Stimulated activated CD4-positive, alpha-beta T cell treated with anti-CD3 and anti-CD28 coated beads, Interleukin-1b, Interleukin-23, amount 100 ng/mL, for 24 hours (primary cell): ENCODE measurements around the gene TBC1D19.
A peak's percentile ranks its signal among the peaks of the same experiment; 100 is the strongest.

Experiments used
- DNase-seq, 4 experiments: peaks; one replicate each; pipeline ENCODE4 v3.0.0-alpha.2; 2020; ENCODE audit warnings: low read depth in 4 of 4, low spot score in 1 of 4

The TBC1D19 gene

DNA sequence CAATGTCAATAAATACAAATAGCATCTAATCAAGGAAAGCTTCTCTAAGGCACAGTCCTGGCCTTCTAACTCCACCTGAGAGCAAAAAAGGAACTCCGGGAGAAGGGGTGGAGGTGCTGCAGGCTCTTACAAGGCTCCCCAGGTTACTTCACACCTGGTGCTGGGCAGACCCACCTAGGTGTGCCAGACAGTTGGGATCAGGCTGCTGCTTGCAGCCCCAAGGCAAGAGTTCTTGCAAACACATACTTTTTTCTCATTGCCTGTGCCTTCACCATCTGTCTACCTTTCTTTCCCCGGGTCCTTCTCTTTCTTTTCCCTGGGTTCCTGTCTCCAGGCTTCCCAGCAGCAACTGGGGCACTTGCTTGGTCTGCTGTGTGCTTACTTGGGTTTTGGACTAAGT, 195.3 kb downstream of the TBC1D19 start:
- DNase-seq: no peak

DNA sequence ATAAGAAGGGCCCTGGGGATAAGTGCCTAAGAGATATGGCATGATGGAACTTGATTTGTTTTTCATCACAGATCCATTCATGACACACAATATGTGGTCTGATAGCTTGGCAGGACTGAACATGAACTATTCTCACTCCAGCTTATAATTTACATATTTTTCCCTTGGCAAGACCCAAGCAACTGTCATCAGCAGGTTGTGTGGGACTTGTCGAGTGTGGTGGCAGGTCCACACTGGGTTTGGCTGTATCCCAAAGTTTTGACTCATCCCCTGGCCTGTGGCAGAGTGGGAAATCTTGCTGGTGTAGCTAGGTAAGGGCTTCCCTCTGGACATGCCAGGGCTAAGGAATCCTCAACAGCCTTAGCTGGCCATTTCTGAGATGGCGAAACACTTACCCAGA, 195.8 kb downstream of the TBC1D19 start:
- no peak for DNase-seq

DNA sequence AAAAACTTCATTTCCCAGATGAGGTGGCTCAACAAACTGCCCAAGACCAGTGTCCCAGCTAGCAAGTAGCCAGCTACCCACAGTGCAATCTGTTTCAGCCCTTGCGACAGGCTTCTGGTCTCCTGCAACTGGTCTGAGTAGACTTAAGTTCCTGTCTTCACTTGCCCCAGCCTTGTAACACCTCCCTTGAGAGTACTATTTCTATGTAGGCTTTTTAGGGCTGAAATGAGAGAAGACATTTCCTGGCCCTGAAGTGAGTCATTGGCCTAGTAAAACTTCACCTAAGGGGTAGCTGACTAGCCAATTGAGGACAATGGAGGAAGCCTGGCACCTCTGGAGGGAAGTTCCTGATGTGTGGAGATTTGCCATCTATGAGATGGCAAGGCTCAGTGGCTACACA, 196.7 kb downstream of the TBC1D19 start:
- no peak for DNase-seq

DNA sequence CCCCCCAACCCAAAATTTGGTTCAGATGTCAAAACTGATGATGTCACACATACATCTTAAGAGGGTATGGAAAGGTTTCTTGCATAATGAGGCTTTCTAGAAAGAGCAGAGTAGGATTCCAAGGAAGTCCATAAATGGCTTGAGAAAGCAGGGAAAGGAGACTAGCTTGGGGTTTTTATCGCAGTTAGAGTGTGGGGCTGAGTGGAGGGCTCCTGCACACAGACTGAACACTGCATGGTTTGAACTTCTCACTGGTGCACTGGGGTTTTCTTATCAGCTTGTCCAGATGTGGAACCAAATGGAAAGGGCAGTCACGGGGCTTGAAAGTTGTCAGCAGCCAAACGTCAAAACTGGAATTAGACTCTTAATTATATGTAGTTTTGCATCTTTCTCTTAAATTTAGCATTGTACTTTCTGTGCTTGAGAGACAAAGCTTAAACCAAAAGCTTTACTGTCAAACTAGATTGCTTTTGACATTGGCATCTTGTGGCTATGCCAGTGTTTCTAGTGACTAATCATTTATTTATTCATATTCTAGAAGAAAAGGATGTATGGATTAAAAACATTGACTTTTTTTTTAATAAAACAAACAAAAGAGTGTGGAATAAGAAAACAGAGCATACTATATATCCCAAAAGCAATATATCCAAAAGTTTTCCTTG, 198.4 kb downstream of the TBC1D19 start:
- DNase-seq: no peak

DNA sequence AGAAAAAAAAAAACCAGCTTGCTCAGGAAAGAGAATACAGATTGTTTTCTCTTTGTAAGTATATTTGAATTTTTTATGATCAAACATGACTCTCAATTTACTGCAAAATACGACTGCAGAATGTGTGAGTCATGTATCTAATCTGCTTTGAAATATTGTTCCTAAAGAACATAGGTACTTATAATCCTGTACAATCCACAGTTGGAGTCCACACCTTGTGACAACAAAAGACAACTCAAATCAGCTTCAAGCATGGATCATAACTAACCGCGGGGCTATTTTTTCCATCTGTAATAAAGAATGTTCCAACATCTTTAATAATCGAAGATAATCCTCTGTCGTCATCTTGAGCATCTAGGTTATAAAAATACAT, 198.9 kb downstream of the TBC1D19 start:
- no peak for DNase-seq

DNA sequence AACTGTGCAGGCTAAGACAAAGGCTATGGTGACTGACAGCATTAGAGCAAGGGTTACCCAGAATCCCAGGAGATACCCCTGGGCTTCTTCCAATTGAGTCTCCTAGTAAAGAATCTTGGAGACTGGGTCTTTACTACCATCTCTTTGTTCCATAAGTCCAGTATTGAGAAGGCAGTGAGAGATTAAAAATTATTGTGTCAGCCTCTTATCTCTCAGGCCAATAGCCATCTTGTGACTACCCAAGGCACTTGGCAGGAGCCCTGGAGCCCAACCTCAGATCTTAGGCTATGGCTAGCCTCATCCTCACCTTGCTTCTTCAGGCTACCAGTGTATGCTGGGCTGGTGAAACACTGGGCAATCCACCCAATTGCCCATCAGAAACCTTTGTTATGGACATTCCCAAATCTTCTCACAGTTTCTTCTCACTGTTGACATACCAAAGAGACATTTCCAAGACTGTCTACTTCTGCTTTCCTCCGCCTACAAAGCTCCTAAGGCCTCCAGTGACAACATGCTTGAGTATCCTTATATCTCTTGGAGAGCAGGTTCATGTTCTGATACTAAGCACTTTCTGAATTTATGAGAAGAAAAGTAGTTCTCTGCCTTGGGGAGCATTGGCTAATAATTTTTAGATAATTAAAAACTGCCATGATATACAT, 200.5 kb downstream of the TBC1D19 start:
- no peak for DNase-seq

DNA sequence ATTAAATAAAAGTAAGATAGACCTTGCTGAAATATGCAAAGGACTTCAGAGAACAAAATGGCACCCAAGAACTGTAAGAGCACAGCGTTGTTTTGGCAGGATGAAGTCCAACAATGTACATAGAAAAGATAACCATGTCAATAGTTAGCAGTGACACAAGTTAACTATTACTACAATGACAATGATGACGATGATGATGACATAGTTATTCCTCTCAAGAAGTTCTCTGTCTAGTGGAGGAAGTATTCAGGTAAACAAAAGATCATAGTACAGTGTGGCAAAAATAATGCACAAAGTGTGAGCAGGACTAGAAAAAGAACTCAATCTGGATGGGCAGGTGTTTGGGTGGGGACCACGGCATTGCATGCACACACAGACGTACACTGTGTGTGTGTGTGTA, 201.4 kb downstream of the TBC1D19 start:
- no peak for DNase-seq

DNA sequence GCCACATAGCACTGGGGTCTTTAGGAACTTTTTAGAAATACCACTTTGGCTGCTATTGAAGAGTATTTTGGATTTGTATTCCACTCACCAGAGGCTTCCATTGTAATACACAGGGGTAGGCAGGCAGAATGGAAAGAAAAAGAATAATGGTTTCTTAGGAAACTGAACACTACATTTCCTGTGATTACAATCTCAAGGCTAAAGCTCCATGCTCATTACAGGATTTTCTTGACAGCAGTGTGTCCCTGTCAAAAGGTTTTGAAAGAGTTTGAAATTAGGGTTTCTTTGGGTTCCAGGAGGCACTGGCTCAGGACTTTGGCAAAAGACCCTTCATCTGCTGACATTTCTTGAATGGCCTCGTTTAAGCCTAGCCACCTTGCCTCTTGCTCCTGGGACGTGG, 201.9 kb downstream of the TBC1D19 start:
- no peak for DNase-seq

DNA sequence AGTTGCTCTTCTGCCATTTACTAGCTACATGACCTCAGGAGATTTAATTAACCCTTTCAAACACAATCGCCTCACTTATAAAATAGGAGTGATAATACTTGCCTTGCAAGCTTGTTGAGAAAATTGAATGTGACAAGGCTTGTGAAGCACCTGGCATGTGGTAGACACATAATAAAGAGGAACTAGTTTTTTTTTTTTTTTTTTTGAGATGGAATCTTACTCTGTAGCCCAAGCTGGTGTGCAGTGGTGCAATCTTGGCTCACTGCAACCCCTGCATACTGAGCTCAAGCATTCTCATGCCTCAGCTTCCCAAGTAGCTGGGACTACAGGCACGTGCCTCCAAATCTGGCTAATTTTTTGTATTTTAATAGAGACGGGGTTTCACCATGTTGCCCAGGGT, 203.0 kb downstream of the TBC1D19 start:
- no peak for DNase-seq

DNA sequence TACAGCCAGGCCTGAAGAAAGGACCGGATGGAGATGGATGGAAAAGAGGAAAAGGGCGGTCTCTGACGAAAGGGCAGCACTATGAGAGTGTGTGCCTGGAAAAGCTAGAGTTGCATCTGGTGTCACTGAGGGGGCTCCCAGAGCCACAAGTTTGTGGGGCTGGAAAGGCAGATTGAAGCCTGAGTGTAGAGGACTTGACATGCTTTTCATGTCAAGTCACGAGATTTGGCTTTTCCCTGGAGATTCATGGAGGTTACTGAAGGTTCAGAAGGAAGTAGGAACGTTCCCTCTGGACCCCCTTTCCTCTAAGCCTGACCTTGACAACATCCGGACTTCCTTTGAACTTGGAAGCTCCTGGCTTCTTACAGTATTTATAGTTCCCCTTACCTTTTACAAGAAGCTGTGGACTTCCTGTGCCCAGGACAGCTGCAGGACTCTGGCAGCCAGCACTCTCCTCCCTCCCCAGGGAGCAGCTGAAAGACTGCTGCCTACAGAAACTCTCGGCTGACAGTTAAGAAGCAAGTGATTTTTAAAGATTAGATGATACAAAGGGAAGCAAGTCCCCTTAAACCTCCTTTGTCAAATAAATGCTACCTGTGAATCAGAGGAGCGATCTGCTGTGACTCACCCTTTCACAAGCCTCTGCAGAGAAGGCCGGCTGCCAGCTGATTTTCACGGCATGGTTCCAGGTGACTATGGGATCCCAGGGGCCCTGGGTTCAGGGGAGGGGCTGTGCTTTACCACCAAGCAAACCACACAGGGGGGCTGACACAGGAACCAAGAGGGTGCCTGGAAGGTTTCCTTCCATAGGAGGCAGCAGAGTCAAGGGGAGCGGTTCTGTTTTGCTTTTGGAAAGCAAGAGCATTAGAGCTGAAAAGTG, 203.8 kb downstream of the TBC1D19 start:
- DNase-seq: peak in 3 of 4 experiments; percentile 2 to 27 (median 26)

DNA sequence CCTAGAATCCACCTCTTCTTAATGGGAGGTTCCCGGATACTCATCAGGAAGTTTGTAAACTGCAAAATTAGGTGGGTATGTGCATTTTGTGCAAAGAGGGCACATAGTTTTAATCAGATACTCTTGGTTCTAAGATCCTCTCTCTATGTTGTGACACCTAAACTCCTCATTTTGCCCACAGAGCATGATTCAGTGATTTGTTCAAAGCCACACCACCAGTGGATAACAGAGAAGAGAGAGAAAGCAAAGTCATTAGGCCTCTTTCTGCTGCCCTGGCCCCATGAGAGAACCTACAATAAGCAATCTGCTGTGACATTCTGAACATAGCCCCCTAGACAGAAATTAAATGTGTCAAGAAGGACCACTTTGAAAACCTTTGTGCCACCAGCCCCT, 204.5 kb downstream of the TBC1D19 start:
- no peak for DNase-seq

DNA sequence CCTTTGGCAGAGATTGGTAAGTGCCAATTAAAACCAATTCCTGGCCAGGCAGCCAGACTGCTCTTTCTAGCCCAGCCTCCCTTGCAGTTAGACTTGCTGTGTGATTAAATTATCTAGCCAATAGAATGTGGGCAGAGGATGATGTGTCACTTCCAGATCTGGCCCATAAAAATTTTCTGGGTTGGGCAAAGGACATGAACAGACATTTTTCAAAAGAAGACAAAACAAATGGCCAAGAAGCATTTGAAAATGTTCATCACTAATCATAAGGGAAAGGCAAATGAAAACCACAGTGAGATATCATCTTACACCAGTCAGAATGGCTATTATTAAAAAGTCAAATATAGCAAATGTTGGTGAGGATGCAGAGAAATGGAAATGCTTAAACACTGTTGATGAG, 205.3 kb downstream of the TBC1D19 start:
- DNase-seq: no peak

DNA sequence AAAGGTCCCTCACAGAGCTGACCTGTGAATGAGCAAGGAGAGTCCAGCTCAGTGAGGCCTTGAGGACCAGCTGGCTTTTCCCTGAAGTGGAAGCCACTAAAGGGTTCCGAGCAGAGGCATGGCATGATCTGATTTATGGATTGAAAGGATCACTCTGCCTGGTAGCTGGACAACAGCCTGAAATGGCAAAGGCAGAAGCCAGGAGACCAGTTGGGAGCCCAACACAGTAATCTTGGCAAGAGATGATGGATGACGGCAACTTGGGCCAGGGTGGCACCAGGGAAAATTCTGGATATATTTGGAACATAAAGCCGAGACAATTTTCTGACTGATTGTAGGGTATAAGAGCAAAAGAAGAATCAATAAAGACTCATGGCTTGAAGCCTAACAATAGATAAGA, 207.5 kb downstream of the TBC1D19 start:
- no peak for DNase-seq

DNA sequence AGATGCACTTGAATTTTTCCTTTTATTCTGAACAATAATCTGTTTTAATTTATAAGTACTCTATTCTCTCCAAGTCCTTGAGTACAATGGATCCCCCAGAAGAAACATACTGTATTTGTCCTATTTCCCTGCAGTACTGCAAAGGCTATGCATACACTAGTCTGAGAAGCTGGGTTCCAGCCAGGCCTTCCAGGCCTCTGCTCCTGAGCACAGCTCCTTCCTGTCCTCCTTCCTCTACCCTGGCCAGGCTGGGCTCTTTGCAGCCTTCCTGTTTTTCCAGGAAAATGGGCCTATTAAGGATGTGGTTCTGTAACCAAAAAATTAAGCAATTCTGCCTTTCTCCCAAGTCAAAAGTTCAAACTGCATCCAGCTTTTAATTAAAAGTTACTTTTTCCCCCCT, 208.8 kb downstream of the TBC1D19 start:
- DNase-seq: no peak

DNA sequence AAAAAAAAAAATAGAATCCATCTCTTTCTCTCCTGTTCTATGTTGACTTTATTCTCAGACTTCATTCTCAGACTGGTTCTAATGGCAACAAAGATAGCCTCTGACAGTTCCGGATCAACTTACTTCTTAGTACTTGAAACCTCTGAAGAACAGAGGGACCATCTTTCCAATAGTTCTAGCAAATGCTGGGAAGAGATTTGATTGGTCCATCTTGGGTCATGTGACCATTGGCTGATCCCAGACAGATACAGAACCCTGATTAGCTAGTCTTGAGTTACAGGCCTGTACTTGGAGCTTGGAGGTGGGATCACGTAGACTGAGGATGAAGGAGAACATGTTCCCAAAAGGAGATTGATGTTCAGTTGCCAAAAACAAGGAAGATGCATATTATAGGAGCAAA, 209.9 kb downstream of the TBC1D19 start:
- no peak for DNase-seq

DNA sequence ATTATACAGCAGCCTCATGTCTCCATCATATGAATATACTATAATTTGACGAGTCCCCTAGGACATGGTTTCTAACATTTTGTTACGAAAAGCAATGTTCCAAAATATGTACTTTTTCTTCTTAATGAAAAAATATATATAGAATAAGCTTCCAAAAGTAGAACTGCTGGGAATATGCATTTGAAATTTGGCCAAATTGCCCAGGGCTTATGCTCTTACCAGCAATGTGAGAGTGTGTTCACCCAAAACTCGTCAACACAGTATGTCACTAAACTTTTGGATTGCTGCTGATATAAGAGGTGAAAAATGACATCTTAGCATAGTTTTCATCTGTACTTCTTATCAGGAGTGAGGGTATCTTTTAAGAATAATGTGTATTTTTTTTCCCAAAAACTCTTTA, 212.2 kb downstream of the TBC1D19 start:
- DNase-seq: no peak

DNA sequence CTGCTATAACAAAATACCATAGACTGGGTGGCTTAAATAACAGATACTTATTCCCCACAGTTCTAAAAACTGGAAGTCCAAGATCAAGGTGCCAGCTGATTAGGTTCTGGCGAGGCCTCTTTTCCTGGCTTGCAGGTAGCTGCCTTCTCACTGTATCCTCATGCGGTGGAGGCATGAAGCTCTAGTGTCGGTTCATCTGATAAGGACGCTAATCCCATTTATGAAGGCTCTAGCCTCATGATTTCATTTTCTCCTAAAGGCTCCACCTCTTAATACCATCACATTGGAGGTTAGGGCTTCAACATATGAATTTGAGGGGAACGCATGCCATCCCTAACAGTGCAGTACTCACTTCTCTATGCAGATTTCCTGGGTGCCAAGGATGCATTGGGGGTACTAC, 218.9 kb downstream of the TBC1D19 start:
- DNase-seq: no peak

DNA sequence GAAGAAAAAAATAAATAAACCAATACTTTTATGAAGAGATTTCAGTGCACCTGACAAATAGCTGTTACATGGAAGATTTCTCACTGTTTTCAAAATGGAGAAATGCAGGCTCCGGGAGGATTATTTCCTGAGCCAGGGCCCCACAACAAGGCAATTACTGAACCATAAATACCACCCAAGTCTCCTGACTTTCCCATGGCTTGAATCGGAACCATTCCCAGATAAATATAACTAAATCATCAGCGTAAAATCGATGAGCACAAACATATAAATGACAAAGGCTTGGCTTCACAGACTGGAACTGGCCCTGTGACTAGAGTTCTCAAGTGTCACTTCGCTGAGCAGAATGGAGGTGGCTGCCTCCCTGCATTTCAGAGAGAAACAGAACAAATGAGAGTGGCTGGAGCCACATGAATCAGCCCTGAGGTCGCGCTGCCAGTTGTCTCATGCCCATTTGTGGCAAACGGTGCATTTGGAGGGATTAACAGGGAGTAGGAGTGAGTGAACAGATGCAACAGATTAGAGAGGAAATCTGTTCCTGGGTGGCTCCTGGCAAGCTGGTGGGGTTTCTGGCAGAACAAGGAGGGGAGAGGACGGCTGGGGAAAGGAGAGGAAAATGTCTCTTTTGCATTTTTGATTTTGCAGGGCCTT, 219.5 kb downstream of the TBC1D19 start:
- no peak for DNase-seq

DNA sequence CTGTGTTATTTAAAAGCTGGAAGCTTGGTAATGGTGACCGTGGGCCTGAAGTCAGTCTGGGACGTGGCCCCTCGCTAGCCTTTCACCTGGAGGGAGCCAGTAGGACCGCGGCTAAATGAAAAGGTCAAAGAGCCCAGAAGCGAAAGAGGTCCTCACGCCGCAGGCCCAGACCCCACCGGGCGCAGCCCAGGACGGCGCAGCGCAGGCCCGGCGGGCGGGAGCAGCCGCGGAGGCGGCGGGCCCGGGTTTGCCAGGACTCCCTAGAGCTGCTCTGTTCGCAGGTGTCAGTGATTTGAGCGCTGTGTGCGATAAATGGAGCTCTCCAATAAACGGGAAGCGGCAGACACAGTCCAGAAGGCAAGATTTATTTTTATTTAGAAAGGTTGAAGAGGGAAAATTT, 220.6 kb downstream of the TBC1D19 start:
- no peak for DNase-seq

DNA sequence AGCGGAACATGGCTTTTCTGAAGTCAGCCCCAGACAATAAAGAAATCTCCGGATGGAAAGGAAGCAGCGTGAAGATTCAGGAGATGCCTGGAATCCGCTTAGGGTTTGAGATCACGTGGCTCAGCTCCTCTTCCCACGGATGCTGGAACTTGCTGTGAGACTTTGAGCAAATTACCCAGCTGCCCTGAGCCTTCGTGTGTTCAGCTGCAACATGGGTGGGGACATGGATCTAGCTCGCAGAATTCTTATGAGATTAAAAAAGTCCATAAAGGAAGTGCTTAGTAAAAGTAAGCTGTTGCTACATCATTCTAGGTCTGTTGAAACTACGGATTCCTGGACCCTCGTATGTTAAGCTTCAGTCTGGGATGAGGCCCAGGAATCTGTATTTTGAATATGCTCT, 221.0 kb downstream of the TBC1D19 start:
- no peak for DNase-seq
